NCI-H2081 treated with DMSO at 0.1 percent for 48 hours (cell line): ENCODE data around the gene ATRIP.

Experiments
- DNase-seq: peaks from one replicate; lab custom pipeline; 2025; lab: John Stamatoyannopoulos, UW

The ATRIP gene

DNA sequence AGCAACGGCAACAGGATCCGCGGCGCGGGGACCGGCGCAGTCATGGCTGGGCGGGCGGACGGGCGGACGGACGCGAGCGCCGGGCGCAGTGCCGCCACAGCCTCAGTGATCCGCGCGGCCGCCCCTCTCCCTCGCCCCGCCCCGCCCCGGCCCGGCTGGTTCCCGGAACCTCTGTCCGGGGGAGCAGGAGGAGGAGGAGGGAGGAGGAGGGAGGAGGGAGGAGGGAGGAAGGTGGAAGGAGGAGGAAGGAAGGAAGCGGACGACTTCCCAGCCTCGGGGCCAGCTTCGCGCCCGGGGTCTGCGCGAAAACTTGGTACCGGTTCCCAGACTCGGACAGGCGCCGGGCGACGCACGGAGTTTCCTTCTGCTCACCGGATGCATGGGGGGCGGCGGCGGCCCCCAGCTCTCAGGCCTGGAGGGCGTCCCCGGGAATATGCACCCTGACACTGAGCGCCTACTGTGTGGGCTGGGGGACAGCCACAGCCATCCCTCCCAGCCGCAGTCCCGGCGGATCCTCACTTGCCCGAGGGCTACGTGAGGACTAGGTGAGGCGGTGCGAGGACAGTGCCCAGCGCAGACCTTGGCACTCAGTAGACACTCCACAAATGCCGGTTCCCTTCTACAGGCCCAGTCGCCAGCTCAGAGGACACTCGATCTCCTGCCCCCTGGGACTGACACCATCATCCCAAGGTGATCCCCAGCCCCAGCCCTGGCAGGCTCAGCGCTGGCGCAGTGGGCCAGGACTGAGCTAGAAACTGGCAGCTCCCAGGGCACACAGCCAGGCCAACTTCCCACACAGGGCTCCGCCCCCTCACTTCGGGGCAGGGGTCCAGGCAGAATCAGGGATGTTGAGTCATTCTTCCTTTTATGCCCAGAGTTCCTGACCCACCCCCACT lies 57.8 kb downstream of the ATRIP start, which contains the start of gene SHISA5:
Gene SHISA5 (minus strand): TSS at position 124 of the 896 bp plus-strand sequence. CDS start 80 bp downstream, at position 44.
- DNase-seq, result no peak

DNA sequence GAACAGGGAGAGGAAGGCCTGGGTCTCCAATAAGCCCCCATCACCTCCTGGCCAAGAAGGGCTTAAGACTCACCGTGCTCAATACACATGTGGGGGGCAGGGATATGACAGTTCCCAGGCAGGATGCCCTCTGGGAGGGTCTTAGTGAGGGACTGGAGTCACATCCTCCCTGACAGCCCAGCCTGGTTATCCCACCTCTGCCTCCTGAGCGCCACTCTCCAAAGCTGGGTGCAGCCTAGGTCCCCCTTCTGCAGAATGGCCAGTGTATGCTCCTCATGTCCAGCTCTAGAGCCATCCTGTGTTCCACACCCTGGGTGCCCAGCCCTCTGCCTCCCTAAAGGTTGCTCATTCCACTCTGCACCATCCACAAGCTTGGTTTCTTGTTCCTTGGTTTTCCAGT lies 58.6 kb downstream of the ATRIP start:
- DNase-seq, result no peak

DNA sequence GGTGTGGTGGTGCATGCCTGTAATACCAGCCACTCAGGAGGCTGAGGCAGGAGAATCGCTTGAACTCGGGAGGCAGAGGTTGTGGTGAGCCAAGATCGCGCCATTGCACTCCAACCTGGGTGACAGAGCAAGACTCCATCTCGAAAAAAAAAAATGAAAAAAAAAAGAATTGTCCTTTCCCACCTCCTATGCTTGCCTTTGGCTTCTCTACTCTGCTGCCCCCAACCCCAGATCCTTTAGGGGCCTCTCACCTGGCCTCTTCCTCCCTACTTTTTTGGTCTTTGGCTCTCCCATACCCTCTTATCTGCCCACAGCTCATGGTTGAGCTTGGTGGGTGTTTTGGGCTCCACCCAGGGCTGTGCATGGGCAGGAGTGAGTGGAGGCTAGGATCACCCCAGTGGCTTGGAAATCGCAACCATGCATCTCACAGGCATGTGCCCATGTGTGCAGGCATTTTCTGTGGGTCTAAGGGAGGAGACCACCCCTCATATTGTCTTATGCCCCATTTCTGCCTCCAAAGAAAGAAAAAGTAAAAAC lies 59.5 kb downstream of the ATRIP start:
- DNase-seq, result no peak

DNA sequence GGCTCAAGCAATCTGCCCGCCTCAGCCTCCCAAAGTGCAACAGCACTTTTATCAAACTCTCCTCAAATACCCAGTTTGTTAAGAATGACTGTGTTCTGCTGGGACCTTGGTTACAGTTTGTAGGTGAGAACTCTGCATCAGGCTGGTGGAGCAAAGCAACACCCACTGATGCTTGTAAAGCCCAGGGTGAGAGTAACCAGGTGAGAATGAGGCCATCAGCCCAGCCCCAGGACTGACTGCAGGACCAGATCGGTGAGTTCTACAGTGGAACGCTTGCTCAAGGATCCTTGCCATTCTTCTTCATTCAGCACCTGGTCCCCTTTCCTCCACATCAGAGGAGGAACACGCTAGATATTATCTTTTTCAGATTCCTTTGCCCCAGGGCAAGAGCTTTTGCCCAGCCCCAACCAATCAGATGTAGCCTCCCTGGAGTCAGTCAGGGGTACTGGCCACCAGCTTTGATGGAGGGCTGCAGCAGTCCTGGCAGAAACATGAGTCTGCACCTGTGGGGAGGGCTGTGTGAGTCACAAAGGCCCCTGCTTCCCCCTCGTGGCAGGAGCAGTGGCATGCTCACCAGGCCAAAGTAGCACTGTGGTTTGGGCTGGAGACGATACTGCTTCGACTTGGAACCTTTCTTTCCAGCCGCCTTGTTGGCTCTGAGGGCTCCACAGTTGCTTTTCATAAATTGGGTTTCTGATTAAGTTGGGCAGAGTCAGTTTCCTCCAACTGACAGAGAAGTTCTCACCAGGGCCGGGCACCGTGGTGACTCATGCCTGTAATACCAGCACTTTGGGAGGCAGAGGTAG lies 60.9 kb downstream of the ATRIP start:
- DNase-seq, result no peak

DNA sequence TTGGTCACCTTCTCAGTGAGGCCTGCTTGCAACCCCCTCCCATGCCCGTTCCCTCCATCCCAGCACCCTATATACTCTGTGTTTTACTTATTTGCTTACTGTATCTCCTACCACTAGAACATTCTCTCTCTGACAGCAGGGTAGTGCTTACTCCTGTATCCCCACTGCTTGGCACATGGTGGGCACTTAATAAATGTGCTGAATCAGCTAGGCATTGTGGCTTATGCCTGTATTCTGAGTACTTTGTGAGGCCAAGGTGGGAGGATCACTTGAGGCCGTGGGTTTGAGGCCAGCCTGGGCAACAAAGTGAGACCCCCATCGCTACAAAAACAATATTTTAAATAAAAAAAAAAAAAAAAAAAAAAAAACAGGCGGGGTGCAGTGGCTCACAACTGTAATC lies 65.0 kb downstream of the ATRIP start:
- no peak for DNase-seq

DNA sequence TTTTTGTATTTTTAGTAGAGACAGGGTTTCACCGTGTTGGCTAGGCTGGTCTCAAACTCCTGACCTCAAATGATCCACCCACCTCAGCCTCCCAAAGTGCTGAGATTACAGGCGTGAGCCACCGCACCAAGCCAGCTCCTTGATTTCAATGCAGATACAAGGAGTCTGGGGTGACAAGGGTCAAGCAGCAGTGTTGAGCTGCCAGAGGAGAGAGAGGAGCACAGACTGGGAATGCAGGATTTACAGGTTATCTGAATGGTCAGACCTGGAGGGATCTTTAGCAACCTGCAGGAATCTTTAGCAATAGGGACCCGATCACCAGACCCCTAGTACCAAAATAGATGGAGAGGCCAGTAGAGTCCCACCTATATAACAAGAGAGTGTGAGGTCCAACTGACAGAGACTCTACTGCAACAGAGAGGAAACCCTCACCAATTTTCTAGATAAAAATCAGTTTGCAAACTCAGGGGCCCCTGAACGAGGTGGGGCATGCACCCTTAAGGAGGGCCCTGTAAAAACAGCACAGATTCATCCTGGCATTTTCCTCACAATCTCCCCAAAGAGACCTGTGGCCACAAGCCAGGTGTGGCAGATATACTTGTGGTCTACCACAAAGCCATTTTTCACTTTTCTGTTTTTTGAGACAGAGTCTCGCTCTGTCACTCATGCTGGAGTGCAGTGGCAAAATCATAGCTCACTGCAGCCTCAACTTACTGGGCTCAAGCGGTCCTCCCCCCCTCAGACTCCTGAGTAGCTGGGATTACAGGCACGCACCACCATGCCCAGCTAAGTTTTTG lies 68.1 kb downstream of the ATRIP start:
- no peak for DNase-seq
